GM12872 (cell line): Measurements from ENCODE around the gene USP7.

Source experiments
- TF ChIP-seq, protein P1 (sequence below): IDR thresholded peaks from 3 replicates; pipeline ENCODE4 v1.5.1; 2011; ENCODE audit warnings: low read depth, mild to moderate bottlenecking, low read length, moderate library complexity; ENCODE audit not compliant: insufficient read depth

USP7 gene

DNA sequence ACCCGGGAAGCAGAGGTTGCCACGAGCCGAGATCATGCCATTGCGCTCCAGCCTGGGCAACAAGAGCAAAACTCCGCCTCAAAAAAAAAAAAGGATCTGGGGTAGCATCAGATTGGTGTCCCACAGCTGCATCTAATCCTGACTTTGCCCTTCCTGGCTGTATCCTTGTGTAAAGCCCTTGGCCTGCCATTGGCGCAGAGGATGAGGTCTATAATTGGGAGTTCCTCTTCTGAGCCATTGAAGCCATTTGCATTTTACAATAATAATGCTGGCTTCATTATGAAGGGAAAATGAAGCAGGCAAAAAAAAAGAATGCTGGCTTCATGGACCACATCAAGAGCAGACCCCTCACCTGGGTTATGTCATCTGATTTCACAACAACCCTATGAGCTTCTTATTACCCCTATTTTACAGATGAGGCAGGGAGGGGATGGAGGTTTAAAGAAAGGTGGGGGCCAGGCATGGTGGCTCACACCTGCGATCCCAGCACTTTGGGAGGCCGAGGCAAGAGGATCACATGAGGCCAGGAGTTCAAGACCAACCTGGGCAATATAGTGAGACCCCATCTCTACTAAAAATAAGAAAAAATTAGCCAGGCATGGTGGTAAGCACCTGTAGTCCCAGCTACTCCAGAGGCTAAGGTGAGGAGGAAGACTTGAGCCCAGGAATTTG lies 82.7 kb downstream of the USP7 start:
- TF ChIP-seq, protein P1, sequence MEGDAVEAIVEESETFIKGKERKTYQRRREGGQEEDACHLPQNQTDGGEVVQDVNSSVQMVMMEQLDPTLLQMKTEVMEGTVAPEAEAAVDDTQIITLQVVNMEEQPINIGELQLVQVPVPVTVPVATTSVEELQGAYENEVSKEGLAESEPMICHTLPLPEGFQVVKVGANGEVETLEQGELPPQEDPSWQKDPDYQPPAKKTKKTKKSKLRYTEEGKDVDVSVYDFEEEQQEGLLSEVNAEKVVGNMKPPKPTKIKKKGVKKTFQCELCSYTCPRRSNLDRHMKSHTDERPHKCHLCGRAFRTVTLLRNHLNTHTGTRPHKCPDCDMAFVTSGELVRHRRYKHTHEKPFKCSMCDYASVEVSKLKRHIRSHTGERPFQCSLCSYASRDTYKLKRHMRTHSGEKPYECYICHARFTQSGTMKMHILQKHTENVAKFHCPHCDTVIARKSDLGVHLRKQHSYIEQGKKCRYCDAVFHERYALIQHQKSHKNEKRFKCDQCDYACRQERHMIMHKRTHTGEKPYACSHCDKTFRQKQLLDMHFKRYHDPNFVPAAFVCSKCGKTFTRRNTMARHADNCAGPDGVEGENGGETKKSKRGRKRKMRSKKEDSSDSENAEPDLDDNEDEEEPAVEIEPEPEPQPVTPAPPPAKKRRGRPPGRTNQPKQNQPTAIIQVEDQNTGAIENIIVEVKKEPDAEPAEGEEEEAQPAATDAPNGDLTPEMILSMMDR: no peak

DNA sequence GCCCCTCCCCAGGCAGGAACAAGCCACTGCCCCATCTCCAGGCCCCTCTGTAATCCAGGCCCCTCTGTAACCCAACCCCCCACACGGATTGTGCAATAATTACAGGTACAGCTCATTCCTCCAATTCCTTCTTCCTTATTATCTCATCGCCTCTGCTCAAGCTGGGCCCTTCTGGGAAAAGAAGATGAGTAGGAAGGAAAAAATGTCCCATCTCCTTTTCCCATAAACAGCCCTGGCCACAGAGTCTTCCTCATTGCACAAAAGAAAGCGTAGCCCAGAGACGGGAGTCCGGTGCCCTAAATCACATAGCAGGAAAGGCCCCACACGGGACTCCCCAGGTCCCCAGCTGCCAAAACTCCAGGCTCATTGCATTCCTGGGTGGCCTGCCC lies 85.2 kb downstream of the USP7 start:
- TF ChIP-seq, protein P1: no peak

DNA sequence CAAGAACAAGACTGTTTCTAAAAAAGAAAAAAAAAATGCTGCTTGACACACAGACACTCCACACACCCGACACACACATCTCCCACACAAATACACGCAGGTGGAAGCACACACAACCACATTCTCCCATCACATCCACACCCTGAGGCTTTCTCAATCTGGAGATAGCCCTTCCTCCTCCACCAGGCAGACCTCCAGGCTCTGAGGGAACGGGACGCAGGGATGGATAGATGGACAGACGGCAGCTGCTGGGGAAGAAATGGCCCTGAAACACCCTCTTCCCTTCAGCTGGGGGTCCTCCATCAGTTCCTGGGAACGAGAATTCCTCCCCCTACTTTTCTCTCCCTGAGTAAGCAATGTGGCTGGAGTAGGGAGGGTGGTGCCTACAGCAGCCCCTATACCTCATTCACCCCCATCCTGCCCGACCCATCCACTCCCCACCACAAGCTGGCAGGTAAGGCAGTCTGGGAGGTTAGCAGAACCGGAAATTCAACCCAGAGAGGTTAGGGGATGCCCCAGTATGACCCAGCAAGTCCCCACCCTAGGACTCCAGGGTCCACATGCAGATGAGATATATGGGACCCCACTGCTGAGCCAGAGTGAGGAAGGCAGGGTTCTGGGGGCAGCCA lies 85.7 kb downstream of the USP7 start:
- TF ChIP-seq, protein P1: no peak

DNA sequence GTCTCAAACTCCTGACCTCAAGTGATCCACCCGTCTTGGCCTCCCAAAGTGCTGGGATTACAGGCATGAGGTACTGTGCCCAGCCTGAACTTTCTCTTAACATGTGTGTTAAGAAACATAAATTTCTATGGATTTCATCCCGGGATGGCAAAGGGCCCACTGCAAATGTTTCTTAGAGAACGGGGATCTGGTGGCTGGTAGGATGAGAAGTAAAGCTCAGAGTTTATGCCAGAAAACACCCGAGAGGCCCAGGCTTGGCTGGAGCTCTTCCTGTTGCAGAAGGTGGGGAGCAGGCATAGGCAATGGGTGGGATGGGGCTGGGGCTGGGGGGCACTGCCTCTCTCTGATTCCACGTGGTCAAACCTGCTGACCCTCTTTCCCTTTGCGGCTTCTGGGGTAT lies 89.3 kb downstream of the USP7 start:
- TF ChIP-seq, protein P1: no peak

DNA sequence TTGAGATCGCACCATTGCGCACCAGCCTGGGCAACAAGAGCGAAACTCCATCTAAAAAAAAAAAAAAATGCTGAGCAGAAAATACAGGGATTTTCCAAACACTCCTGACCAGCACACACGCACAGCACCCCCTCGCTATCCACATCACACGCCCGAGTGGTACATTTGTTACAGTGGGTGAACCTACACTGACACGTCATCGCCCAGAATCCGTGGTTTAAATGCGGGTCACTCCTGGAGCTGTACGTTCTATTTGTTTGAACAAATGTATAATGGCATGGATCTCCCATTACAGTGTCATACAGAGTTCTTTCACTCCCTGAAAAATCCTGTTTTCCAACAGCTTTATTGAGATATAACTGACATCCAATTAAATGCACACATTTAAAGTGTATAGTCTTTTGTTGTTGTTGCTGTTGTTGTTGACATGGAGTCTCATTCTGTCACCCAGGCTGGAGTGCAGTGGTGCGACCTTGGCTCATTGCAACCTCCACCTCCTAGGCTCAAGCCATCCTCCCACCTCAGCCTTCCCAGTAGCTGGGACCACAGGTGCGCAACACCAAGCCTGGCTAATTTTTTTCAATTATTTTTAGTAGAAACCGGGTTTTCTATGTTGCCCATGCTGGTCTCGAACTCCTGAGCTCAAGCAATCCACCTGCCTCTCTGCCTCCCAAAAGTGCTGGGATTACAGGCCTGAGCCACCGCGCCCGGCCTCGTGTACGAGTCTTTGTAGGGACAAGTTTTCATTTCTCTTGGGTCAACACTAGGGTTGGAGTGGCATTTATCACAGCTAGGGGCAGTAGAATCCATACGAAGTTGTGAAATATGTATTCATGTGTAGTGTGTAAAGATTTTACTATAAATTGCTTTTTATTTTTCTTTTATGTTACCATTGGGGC lies 90.5 kb downstream of the USP7 start:
- TF ChIP-seq, protein P1: no peak; the same call in 2 of the 3 replicates

DNA sequence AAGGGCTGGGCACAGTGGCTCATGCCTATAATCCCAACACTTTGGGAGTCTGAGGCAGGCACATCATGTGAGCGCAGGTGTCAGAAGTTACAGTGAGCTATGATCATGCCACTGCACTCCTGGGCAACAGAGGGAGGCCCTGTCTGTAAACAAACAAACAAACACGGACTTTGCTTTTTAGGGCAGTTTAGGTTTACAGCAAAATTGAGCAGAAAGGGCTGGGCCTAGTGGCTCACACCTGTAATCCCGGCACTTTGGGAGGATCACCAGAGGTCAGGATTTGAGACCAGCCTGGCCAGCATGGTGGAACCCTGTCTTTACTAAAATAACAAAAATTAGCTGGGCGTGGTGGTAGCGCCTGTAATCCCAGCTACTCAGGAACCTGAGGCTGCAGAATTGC lies 91.6 kb downstream of the USP7 start:
- TF ChIP-seq, protein P1: no peak
